Osteocyte (in vitro differentiated cells): Measurements from ENCODE around the gene RPTOR. TPM values are rescaled to one million over a fixed set of nuclear protein-coding genes. Genes with fewer than 3 reads are reported as not detected.

Experiments
- DNase-seq: peaks from one replicate; pipeline ENCODE4 v3.0.0; 2021; ENCODE audit warnings: mixed read lengths; ENCODE audit not compliant: unreplicated experiment; ENCODE audit errors: extremely low spot score
- H3K27ac Mint-ChIP-seq: one replicate; pipeline ENCODE4 v1.8.0; 2021; ENCODE audit warnings: mild to moderate bottlenecking, mixed read lengths; ENCODE audit not compliant: unreplicated experiment
- H3K27me3 Mint-ChIP-seq: one replicate; pipeline ENCODE4 v1.8.0; 2021; ENCODE audit warnings: mixed read lengths; ENCODE audit not compliant: unreplicated experiment
- H3K36me3 Mint-ChIP-seq: one replicate; pipeline ENCODE4 v1.8.0; 2021; ENCODE audit warnings: mixed read lengths; ENCODE audit not compliant: unreplicated experiment
- H3K4me1 Mint-ChIP-seq: one replicate; pipeline ENCODE4 v1.8.0; 2021; ENCODE audit warnings: mixed read lengths; ENCODE audit not compliant: unreplicated experiment
- H3K4me3 Mint-ChIP-seq: one replicate; pipeline ENCODE4 v1.8.0; 2021; ENCODE audit warnings: mild to moderate bottlenecking, moderate library complexity, mixed read lengths; ENCODE audit not compliant: unreplicated experiment
- H3K9me3 Mint-ChIP-seq: one replicate; pipeline ENCODE4 v1.8.0; 2021; ENCODE audit warnings: mixed read lengths; ENCODE audit not compliant: unreplicated experiment
- total RNA-seq: library from RNA; stranded (reverse); gene quantifications from 2 replicates; pipeline ENCODE4 v1.2.1, GENCODE V29; 2021
- TF ChIP-seq, protein P1 (sequence below): fragments of 200-600 bp; sonication (generic); IDR thresholded peaks from 2 replicates; pipeline ENCODE4 v1.5.0; 2021; ENCODE audit warnings: antibody characterized with exemption, mild to moderate bottlenecking, moderate library complexity

The RPTOR gene
- total RNA-seq, 1 donor from 2014 or later, result 36.0 TPM

DNA sequence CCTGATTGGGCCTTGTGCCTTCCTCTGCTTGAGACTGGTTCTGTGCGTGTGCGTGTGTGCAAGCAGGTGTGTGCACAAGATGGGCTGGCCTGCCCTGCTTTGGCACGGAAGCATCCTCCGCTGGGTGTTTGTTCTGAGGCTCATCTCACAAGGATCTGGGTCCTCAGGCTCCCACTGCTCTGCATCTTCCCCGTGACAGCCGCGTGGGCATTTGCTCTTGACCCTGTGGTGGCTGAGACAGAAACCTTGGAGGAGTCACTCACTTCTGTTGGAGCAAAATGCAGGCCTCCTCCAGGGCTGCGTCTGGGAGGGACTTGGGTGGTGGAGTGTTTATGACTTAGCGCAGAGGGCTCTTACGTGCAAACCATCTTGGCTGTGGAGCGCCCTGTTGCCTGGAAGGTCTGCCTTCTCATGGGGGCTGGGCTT is 119.2 kb downstream of the RPTOR start:
- Mint-ChIP-seq H3K36me3 (peaks cover 2% of the 10 kb centered on the region), H3K27ac (peak overlapping the region; percentile 6), H3K27me3 (no peaks in the 10 kb centered on the region), H3K4me1 (peaks cover 22% of the 10 kb centered on the region), H3K9me3 (no peaks in the 10 kb centered on the region), H3K4me3 (no peak overlapping the region)
- TF ChIP-seq, protein P1, sequence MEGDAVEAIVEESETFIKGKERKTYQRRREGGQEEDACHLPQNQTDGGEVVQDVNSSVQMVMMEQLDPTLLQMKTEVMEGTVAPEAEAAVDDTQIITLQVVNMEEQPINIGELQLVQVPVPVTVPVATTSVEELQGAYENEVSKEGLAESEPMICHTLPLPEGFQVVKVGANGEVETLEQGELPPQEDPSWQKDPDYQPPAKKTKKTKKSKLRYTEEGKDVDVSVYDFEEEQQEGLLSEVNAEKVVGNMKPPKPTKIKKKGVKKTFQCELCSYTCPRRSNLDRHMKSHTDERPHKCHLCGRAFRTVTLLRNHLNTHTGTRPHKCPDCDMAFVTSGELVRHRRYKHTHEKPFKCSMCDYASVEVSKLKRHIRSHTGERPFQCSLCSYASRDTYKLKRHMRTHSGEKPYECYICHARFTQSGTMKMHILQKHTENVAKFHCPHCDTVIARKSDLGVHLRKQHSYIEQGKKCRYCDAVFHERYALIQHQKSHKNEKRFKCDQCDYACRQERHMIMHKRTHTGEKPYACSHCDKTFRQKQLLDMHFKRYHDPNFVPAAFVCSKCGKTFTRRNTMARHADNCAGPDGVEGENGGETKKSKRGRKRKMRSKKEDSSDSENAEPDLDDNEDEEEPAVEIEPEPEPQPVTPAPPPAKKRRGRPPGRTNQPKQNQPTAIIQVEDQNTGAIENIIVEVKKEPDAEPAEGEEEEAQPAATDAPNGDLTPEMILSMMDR, result no peak
- no peak for DNase-seq

GRCh38 chr17:80664217-80664790 is 119.7 kb downstream of the RPTOR start:
- Mint-ChIP-seq H3K27ac (no peak overlapping the region), H3K9me3 (no peaks in the 10 kb centered on the region), H3K4me3 (no peak overlapping the region)

GRCh38 chr17:80665792-80666191 is 121.2 kb downstream of the RPTOR start:
- Mint-ChIP-seq H3K4me3 (no peak overlapping the region), H3K4me1 (peaks cover 33% of the 10 kb centered on the region), H3K27ac (no peak overlapping the region), H3K27me3 (no peaks in the 10 kb centered on the region), H3K36me3 (peaks cover 3% of the 10 kb centered on the region), H3K9me3 (no peaks in the 10 kb centered on the region)
- TF ChIP-seq, protein P1, result no peak
- no peak for DNase-seq

More at GRCh38 chr17:80664217-80664790, 119.7 kb downstream of the RPTOR start:
- Mint-ChIP-seq H3K4me1 (peaks cover 26% of the 10 kb centered on the region), H3K27me3 (no peaks in the 10 kb centered on the region), H3K36me3 (no peaks in the 10 kb centered on the region)
- TF ChIP-seq, protein P1, result no peak
- no peak for DNase-seq

DNA sequence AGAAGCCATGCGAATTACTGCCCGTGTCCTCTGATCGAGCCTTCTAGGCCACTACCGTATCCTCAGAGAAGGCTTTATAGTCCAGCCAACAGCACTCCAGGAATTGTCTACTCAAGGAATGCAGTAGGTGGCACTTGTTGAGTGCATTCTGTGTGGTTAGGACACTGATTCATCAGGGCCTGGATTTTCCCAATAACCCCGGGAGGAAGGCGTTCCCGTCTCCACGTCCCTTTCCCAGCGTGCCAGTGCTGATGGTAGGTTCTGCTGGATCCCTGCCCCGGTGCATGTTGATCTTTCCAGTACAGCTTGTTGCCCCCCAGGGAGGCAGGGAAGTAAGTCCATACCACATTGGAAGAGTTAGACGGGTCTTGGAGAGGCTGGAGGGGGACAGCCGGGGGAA is 122.2 kb downstream of the RPTOR start:
- Mint-ChIP-seq H3K36me3 (peaks cover 3% of the 10 kb centered on the region), H3K4me1 (peaks cover 43% of the 10 kb centered on the region), H3K27ac (no peak overlapping the region), H3K27me3 (no peaks in the 10 kb centered on the region), H3K4me3 (no peak overlapping the region), H3K9me3 (no peaks in the 10 kb centered on the region)
- TF ChIP-seq, protein P1, result no peak
- DNase-seq, result no peak

DNA sequence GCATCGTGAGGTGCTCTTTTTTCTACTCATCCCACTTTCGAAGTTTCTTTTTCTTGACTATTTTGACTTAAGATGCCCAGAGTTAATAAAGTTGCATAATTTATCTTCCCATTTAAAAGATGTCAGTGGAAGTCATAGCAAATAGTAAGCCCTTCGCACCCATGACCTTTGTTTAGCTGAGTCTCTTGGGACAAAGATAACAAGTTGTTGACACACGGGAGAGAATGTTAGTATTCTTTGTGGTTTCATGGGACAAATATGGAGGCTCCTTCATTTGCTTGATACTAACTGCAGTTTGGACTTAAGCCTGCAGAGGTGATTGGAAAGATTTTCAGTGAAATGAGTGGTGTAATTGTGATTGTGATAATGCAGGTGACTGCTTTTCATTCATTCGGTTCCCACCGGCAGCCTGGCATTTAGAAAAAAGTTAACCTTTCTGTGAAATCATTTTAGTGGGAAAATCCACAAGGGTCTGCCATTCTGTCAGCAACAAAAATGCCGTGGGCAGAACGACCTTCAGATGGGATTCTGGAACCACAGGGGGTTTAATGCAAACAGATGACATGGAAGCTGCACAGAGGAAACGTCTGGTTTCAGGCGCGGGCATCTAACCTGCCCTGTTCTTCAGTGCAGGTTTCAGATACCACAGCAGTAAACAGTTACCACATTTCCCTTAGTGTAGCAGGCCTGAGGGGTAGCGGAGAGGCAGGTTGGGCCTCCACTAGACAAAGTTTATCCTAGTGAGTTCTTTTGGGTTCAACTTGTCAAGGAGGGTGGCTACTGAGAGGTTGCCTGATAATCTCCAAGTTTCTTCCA is 123.0 kb downstream of the RPTOR start:
- no peaks in the 10 kb centered on the region for H3K27me3 Mint-ChIP-seq
- TF ChIP-seq, protein P1, result no peak
- H3K27ac Mint-ChIP-seq, result no peak overlapping the region
- H3K4me1 Mint-ChIP-seq, result peaks cover 44% of the 10 kb centered on the region
- H3K4me3 Mint-ChIP-seq, result no peak overlapping the region
- no peak for DNase-seq
- no peaks in the 10 kb centered on the region for H3K9me3 Mint-ChIP-seq
- peaks cover 3% of the 10 kb centered on the region for H3K36me3 Mint-ChIP-seq
